Esophagus squamous epithelium (tissue), 4 donors: ENCODE measurements around the gene MICALL2.

ENCODE experiments used
- POLR2A ChIP-seq, 4 donors: fragments of 450-650 bp; IDR thresholded peaks; one replicate each; pipeline ENCODE4 v1.6.1; 2017; ENCODE audit warnings: antibody characterized with exemption in 4 of 4, mild to moderate bottlenecking in 4 of 4, moderate library complexity in 3 of 4
- TF ChIP-seq, protein P1 (sequence below), 6 experiments: fragments of 450-650 bp in 4 of 6; fragments of 200-600 bp in 2 of 6; sonication (generic) in 2 of 6; IDR thresholded peaks; one replicate each; pipeline ENCODE4 v1.5.1; 2016 to 2019; ENCODE audit warnings: antibody characterized with exemption in 6 of 6, mild to moderate bottlenecking in 4 of 6, moderate library complexity in 4 of 6

DNA sequence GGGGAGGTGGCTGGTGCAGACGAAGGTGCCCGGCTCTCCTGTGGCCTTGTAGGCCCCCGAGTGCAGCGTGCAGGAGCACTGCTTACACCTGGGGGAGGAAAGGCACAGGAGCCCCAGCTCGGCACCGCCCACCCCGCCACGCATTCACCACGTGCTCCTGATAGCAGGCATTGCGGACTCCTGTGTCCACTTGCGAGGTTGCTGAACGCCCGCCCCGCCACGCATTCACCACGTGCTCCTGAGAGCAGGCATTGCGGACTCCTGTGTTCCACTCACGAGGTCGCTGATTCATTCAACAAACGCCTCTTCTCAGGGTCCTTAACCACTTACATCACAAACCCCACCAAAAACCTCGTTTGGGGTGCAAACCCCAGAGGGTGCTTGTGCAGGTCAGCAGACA lies 13.9 kb downstream of the MICALL2 start:
- TF ChIP-seq, protein P1, sequence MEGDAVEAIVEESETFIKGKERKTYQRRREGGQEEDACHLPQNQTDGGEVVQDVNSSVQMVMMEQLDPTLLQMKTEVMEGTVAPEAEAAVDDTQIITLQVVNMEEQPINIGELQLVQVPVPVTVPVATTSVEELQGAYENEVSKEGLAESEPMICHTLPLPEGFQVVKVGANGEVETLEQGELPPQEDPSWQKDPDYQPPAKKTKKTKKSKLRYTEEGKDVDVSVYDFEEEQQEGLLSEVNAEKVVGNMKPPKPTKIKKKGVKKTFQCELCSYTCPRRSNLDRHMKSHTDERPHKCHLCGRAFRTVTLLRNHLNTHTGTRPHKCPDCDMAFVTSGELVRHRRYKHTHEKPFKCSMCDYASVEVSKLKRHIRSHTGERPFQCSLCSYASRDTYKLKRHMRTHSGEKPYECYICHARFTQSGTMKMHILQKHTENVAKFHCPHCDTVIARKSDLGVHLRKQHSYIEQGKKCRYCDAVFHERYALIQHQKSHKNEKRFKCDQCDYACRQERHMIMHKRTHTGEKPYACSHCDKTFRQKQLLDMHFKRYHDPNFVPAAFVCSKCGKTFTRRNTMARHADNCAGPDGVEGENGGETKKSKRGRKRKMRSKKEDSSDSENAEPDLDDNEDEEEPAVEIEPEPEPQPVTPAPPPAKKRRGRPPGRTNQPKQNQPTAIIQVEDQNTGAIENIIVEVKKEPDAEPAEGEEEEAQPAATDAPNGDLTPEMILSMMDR (IDR thresholded peaks at IDR 0.05) = no peak
- no peak for TF ChIP-seq POLR2A (IDR thresholded peaks at IDR 0.05)
